Gastroesophageal sphincter (tissue), 3 donors: Measurements from ENCODE around the gene AGA.

Experiments
- POLR2A ChIP-seq, 2 donors: fragments of 450-650 bp; IDR thresholded peaks; one replicate each; pipeline ENCODE4 v1.6.1; 2017; ENCODE audit warnings: antibody characterized with exemption in 2 of 2, mild to moderate bottlenecking in 2 of 2, moderate library complexity in 1 of 2
- TF ChIP-seq, protein P1 (sequence below), 4 experiments: fragments of 200-600 bp in 2 of 4; fragments of 450-650 bp in 2 of 4; sonication (generic) in 1 of 4; IDR thresholded peaks; one replicate each; pipeline ENCODE4 v1.5.1; 2017 to 2019; ENCODE audit warnings: antibody characterized with exemption in 4 of 4, mild to moderate bottlenecking in 2 of 4, moderate library complexity in 2 of 4

DNA sequence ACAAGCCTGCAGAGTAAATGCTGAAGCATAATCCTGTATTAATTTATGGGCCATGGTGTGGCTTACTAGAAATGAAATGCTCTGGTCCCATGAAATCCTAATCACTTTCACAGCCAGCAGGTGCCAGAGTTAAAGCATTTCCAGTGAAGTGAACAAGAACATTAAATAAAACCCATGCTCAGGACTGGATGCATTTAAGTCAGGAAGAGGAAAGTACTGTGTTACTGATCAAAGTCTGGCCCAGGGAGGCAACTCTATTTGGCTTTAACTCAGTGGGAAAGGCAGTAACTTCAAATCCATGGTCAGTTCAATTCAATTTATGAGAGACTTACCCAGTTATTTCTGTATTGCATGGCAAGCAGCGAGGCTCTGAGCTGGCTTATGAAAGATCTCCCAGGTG lies 29.2 kb downstream of the AGA start:
- TF ChIP-seq, protein P1, sequence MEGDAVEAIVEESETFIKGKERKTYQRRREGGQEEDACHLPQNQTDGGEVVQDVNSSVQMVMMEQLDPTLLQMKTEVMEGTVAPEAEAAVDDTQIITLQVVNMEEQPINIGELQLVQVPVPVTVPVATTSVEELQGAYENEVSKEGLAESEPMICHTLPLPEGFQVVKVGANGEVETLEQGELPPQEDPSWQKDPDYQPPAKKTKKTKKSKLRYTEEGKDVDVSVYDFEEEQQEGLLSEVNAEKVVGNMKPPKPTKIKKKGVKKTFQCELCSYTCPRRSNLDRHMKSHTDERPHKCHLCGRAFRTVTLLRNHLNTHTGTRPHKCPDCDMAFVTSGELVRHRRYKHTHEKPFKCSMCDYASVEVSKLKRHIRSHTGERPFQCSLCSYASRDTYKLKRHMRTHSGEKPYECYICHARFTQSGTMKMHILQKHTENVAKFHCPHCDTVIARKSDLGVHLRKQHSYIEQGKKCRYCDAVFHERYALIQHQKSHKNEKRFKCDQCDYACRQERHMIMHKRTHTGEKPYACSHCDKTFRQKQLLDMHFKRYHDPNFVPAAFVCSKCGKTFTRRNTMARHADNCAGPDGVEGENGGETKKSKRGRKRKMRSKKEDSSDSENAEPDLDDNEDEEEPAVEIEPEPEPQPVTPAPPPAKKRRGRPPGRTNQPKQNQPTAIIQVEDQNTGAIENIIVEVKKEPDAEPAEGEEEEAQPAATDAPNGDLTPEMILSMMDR (IDR thresholded peaks at IDR 0.05), result no peak
- TF ChIP-seq POLR2A (IDR thresholded peaks at IDR 0.05), result no peak
